ENCODE results near the gene INPP5D. TPM values are rescaled to one million over a fixed set of nuclear protein-coding genes. Genes with fewer than 3 reads are reported as not detected.

INPP5D gene
- total and polyA plus RNA-seq, 3 donors from 2014 or later, result 5.7 to 12.7 (median 11.2) TPM

GRCh38 chr2:233081731-233082221, 21.6 kb downstream of the INPP5D start:
- Histone ChIP-seq H3K36me3 (ENCODE audit: low read depth, missing control alignments) (no peaks in the 10 kb centered on the region), H3K9me3 (no peaks in the 10 kb centered on the region), H3K4me1 (no peaks in the 10 kb centered on the region), H3K4me3 (no peak overlapping the region), H3K27me3 (no peaks in the 10 kb centered on the region), H3K27ac (no peak overlapping the region)
- intact Hi-C loops (cut with DNase I; ENCODE audit: low total_unique reads), result no loop called here
- TF ChIP-seq CTCF (IDR thresholded peaks at IDR 0.05), result no peak
- TF ChIP-seq POLR2A (IDR thresholded peaks at IDR 0.05), result no peak
- WGBS, 2 donors, result 91 to 93% methylated on average over 13 of the region's 13 CpGs
- DNase-seq, result peak; percentile 8

DNA sequence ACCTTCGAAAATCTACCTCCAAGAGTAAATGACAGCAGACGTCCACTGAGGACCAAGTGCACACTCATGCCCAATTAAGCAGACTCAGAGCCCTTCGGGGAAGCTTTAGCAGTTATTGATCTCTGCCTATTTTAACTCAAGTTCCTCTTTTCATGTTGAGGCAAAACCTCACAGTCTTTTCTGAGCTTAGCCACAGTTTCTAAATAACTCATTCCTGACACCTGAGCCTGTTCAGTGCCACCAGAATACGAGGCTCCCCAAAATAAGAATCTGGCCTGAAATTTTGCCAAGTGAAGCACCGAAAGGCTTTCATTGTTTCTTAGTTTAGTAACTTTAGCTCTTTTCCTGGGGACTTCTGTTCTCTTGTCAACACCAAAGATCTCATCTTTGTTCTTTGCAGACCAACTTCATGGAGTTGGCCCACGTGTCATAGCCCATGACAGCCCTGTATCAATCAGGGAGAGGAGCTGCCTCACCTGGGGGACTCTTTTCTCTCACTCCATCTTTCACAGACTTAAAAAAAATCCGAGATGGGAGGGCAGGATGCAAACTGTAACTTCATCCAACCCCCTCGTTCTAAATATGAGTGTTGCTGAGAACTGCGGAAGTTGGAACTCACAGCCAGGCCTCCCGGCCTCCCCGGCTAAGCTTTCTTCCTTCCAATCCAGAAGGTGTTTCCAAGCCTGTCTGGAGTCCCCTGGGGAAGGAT, 22.2 kb downstream of the INPP5D start:
- Histone ChIP-seq H3K4me3 (no peak overlapping the region), H3K27me3 (no peaks in the 10 kb centered on the region), H3K36me3 (ENCODE audit: low read depth, missing control alignments) (no peaks in the 10 kb centered on the region), H3K4me1 (no peaks in the 10 kb centered on the region), H3K27ac (peak overlapping the region in 1 of 2 donors; percentile 48), H3K9me3 (no peaks in the 10 kb centered on the region)
- intact Hi-C loops (cut with DNase I; ENCODE audit: low total_unique reads), result no loop called here
- peak; percentile 9 for DNase-seq
- TF ChIP-seq POLR2A (IDR thresholded peaks at IDR 0.05) (no peak), CTCF (IDR thresholded peaks at IDR 0.05) (no peak)
- 71 to 87% methylated on average over 11 of the region's 11 CpGs for WGBS, 2 donors

DNA sequence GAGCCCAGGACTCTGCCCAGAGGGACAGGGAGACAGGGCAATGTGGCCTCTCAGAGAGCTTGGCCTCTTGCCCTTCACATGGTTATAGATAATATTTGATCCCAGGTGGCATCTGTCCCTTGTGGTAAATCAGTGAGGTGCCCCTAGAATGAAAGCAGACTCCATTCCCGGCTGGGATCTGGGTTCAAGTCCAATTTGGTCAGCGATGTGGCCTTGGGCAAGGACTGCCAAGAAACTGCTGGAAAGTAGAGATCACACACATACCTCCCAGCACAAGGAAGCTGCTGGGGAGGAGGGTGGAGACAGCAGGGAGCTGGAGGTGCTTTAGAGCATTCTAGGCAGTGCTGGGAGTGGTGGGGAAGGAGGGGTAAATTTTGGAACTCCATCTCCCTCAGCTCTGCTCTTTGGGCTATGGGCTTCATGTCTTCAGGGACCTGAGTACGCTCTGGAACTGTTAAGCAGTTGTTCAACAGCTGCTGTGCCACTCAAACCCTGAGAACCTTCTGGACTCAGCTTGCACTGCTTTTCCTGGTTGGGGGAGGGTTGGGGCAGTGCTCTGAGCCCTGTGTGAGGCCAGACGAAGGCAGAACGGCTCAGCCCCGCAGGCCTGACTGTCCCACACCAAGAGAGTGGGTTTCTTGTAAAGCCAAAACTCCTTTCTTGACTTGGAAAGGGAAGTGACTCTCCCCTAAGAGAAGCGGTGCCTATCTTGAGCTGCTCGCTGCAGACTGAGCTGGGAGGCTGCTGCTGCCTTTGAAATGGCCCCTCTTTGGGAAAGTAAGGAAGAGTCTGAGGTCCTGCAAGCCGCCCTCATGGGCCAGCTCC, 23.0 kb downstream of the INPP5D start:
- peak; percentile 6 for DNase-seq
- WGBS, 2 donors, result 61 to 74% methylated on average over 9 of the region's 9 CpGs
- Histone ChIP-seq H3K4me1 (no peaks in the 10 kb centered on the region), H3K9me3 (no peaks in the 10 kb centered on the region), H3K36me3 (ENCODE audit: low read depth, missing control alignments) (no peaks in the 10 kb centered on the region), H3K27ac (peak overlapping the region in 1 of 2 donors; percentile 48), H3K4me3 (no peak overlapping the region), H3K27me3 (no peaks in the 10 kb centered on the region)
- TF ChIP-seq POLR2A (IDR thresholded peaks at IDR 0.05), result no peak
- no peak for TF ChIP-seq CTCF (IDR thresholded peaks at IDR 0.05)
- intact Hi-C loops (cut with DNase I; ENCODE audit: low total_unique reads), result no loop called here

DNA sequence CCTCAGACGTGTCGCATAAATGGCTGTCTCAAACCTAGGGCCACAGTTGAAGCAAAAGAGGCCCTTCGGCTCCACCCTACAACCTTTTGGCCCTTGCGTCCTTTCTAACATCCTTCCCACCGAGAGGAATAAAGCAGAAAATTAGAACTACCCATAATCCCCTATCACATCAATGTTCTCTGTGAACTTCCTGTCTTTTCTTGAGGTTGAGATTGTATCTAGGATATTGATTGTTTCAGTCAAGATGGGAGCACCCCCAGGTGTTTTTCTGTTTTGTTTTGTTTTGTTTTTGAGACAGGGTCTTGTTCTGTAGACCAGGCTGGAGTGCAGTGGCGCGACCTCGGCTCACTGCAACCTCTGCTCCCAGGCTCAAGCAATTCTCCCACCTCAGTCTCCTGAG, 23.6 kb downstream of the INPP5D start:
- no peaks in the 10 kb centered on the region for H3K4me1 ChIP-seq

More for the DNA sequence above, 23.6 kb downstream of the INPP5D start:
- TF ChIP-seq POLR2A (IDR thresholded peaks at IDR 0.05) (no peak), CTCF (IDR thresholded peaks at IDR 0.05) (no peak)
- H3K36me3 ChIP-seq (ENCODE audit: low read depth, missing control alignments), result no peaks in the 10 kb centered on the region
- 89 to 92% methylated on average over 8 of the region's 8 CpGs for WGBS, 2 donors
- H3K4me3 ChIP-seq, result no peak overlapping the region
- peak; percentile 1 for DNase-seq
- intact Hi-C loops (cut with DNase I; ENCODE audit: low total_unique reads), result no loop called here
- H3K9me3 ChIP-seq, result no peaks in the 10 kb centered on the region
- no peaks in the 10 kb centered on the region for H3K27me3 ChIP-seq
- H3K27ac ChIP-seq, result peak overlapping the region; percentile 48 to 55

All from testis (tissue), 3 donors.